Measurements from ENCODE around the gene ZG16B. TPM values are rescaled to one million over a fixed set of nuclear protein-coding genes. Genes with fewer than 3 reads are reported as not detected.

ZG16B gene
- total RNA-seq, 1 donor, result 0.86 TPM

DNA sequence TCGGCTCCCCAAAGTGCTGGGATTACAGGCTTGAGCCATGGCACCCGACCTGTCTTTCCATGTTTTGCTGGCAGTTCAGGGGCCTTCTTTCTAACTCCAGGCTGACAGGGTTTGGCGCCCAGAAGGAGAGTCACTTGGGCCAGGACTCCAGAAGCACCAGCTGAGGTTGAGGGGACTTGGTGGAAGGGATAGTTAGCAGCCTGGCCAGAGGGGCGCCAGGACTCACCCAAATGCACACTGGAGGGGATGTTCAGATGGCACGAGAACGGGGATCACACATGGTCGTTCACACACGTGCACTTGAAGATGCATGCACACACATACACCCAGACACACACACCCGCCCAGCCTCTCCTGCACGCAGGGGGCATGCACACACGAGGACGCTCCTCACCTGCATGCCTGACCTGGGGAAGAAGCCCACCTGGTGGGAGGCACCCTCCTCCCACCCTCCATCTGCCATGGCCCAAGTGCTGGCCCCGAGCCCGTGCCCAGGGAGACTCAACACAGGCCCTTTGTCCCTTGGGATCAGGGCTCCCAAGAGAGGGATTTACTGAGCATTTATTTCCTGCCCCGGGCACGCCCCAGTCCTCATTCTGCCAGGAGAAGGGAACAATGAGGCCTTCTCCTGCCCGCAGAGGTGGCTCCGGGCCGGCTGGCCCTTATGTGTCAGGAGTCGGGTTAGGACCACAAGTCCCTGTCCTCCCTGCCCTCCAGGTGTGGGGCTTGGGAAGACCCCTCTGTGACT, 15.4 kb upstream of the ZG16B start:
- TF ChIP-seq, protein P1, sequence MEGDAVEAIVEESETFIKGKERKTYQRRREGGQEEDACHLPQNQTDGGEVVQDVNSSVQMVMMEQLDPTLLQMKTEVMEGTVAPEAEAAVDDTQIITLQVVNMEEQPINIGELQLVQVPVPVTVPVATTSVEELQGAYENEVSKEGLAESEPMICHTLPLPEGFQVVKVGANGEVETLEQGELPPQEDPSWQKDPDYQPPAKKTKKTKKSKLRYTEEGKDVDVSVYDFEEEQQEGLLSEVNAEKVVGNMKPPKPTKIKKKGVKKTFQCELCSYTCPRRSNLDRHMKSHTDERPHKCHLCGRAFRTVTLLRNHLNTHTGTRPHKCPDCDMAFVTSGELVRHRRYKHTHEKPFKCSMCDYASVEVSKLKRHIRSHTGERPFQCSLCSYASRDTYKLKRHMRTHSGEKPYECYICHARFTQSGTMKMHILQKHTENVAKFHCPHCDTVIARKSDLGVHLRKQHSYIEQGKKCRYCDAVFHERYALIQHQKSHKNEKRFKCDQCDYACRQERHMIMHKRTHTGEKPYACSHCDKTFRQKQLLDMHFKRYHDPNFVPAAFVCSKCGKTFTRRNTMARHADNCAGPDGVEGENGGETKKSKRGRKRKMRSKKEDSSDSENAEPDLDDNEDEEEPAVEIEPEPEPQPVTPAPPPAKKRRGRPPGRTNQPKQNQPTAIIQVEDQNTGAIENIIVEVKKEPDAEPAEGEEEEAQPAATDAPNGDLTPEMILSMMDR (IDR thresholded peaks at IDR 0.05; ENCODE audit: insufficient read depth, low read depth, low read length), result no peak
- no peak for DNase-seq (ENCODE audit: low read depth)
- H3K4me3 ChIP-seq (ENCODE audit: low read depth, low read length), result no peak overlapping the region

- TF ChIP-seq, protein P1 (IDR thresholded peaks at IDR 0.05; ENCODE audit: insufficient read depth, low read depth, low read length), result no peak
- no peak overlapping the region for H3K4me3 ChIP-seq (ENCODE audit: low read depth, low read length)
- DNase-seq (ENCODE audit: low read depth), result no peak
Measured at GRCh38 chr16:2815299-2815771, 14.8 kb upstream of the ZG16B start.

- H3K4me3 ChIP-seq (ENCODE audit: low read depth, low read length), result no peak within 1 kb of the TSS
- DNase-seq (ENCODE audit: low read depth), result no peak
- TF ChIP-seq, protein P1 (IDR thresholded peaks at IDR 0.05; ENCODE audit: insufficient read depth, low read depth, low read length), result no peak
Measured at GRCh38 chr16:2816751-2817339, 13.3 kb upstream of the ZG16B start, which contains the start of gene PRSS21. Gene PRSS21 (plus strand): TSS chr16:2817237. CDS start chr16:2817269, 32 bp downstream.

GRCh38 chr16:2817340-2818271, 12.5 kb upstream of the ZG16B start:
- TF ChIP-seq, protein P1 (IDR thresholded peaks at IDR 0.05; ENCODE audit: insufficient read depth, low read depth, low read length), result no peak
- no peak overlapping the region for H3K4me3 ChIP-seq (ENCODE audit: low read depth, low read length)
- no peak for DNase-seq (ENCODE audit: low read depth)

GRCh38 chr16:2818272-2818876, 11.7 kb upstream of the ZG16B start:
- no peak for DNase-seq (ENCODE audit: low read depth)
- H3K4me3 ChIP-seq (ENCODE audit: low read depth, low read length), result no peak overlapping the region
- TF ChIP-seq, protein P1 (IDR thresholded peaks at IDR 0.05; ENCODE audit: insufficient read depth, low read depth, low read length), result no peak
